IMR-90 (cell line): Measurements from ENCODE around the gene HKDC1. TPM values are rescaled to one million over a fixed set of nuclear protein-coding genes. Genes with fewer than 3 reads are reported as not detected.

Experiments
- ATAC-seq: fragments of 200-7000 bp; cut with Tn5 transposase; 2 replicates; pipeline ENCODE4 v1.9.1; 2020; ENCODE audit warnings: low read depth, mild to moderate bottlenecking, moderate library complexity
- BruUV-seq: library from RNA; stranded (reverse); fragments of 400-500 nt; replicated peaks from 2 replicates; lab custom pipeline; 2021; lab: Mats Ljungman, UMichigan
- CTCF ChIA-PET: fragments of 300-600 bp; formaldehyde crosslinking; extraction: SDS; loops from one replicate; lab custom pipeline; 2021; ENCODE audit warnings: antibody characterized with exemption; lab: Yijun Ruan, JAX
- POLR2A ChIA-PET: fragments of 300-600 bp; sonication (Branson Sonifier 250); formaldehyde crosslinking; loops from one replicate; lab custom pipeline; 2022; ENCODE audit warnings: antibody characterized with exemption; ENCODE audit not compliant: unreplicated experiment; lab: Charles Lee
- DNase-seq: peaks from one replicate; pipeline ENCODE4 v3.0.0; 2013
- H2AFZ ChIP-seq: replicated peaks from 2 replicates; pipeline ENCODE3; 2013; ENCODE audit warnings: low read length, mild to moderate bottlenecking; ENCODE audit not compliant: poor library complexity
- H2AK5ac ChIP-seq: 2 replicates; pipeline ENCODE4 v1.6.1; 2013; ENCODE audit warnings: low read depth, low read length, inconsistent platforms
- H2AK9ac ChIP-seq: replicated peaks from 2 replicates; pipeline ENCODE3; 2013; ENCODE audit warnings: mild to moderate bottlenecking, low read depth, low read length, moderate library complexity; ENCODE audit not compliant: poor library complexity
- H2BK120ac ChIP-seq: 2 replicates; pipeline ENCODE4 v1.6.1; 2013; ENCODE audit warnings: low read depth, low read length, inconsistent platforms
- H2BK15ac ChIP-seq: 3 replicates; pipeline ENCODE4 v1.6.1; 2013; ENCODE audit warnings: low read depth, low read length, inconsistent platforms
- H2BK20ac ChIP-seq: 2 replicates; pipeline ENCODE4 v1.6.1; 2013; ENCODE audit warnings: low read depth, mild to moderate bottlenecking, inconsistent platforms, low read length, moderate library complexity
- H2BK5ac ChIP-seq: 2 replicates; pipeline ENCODE4 v1.6.1; 2013; ENCODE audit warnings: mild to moderate bottlenecking, low read depth, low read length, inconsistent platforms; ENCODE audit not compliant: poor library complexity, severe bottlenecking
- H3K14ac ChIP-seq: replicated peaks from 2 replicates; pipeline ENCODE4 v1.6.1; 2013; ENCODE audit warnings: low read depth, low read length, inconsistent platforms
- H3K18ac ChIP-seq: 2 replicates; pipeline ENCODE4 v1.6.1; 2013; ENCODE audit warnings: low read depth, low read length, control low read depth
- H3K23ac ChIP-seq: 2 replicates; pipeline ENCODE4 v1.6.1; 2013; ENCODE audit warnings: low read depth, low read length, inconsistent platforms
- H3K27ac ChIP-seq: 2 replicates; pipeline ENCODE4 v1.5.1; 2013; ENCODE audit warnings: mild to moderate bottlenecking, control low read depth, low read length; ENCODE audit not compliant: insufficient read depth
- H3K27me3 ChIP-seq: 2 replicates; pipeline ENCODE4 v1.6.1; 2013; ENCODE audit warnings: low read length; ENCODE audit not compliant: control insufficient read depth, insufficient read depth
- H3K36me3 ChIP-seq: 2 replicates; pipeline ENCODE4 v1.6.1; 2013; ENCODE audit warnings: low read length, mixed read lengths; ENCODE audit not compliant: control insufficient read depth, insufficient read depth
- H3K4ac ChIP-seq: 2 replicates; pipeline ENCODE4 v1.6.1; 2013; ENCODE audit warnings: low read depth, low read length, inconsistent platforms
- H3K4me1 ChIP-seq: 2 replicates; pipeline ENCODE4 v1.6.1; 2013; ENCODE audit warnings: low read length, mixed read lengths; ENCODE audit not compliant: control insufficient read depth, insufficient read depth
- H3K4me2 ChIP-seq: 2 replicates; pipeline ENCODE4 v1.6.1; 2013; ENCODE audit warnings: low read depth, mild to moderate bottlenecking, control low read depth, low read length, moderate library complexity
- H3K4me3 ChIP-seq: 2 replicates; pipeline ENCODE4 v1.5.1; 2013; ENCODE audit warnings: low read depth, mild to moderate bottlenecking, control low read depth, low read length, moderate library complexity; ENCODE audit not compliant: insufficient read depth
- H3K56ac ChIP-seq: 2 replicates; pipeline ENCODE4 v1.6.1; 2013; ENCODE audit warnings: low read length, inconsistent platforms; ENCODE audit not compliant: insufficient read depth; ENCODE audit errors: extremely low read depth
- H3K79me1 ChIP-seq, 2 experiments: 2 replicates each; pipeline ENCODE4 v1.6.1; 2013; ENCODE audit warnings: low read length in 2 of 2, inconsistent platforms in 1 of 2, low read depth in 1 of 2
- H3K9ac ChIP-seq: 2 replicates; pipeline ENCODE4 v1.6.1; 2013; ENCODE audit warnings: low read depth, low read length, control low read depth
- H3K9me1 ChIP-seq: 2 replicates; pipeline ENCODE4 v1.6.1; 2013; ENCODE audit warnings: low read length, inconsistent platforms; ENCODE audit not compliant: insufficient read depth
- H3K9me3 ChIP-seq: 2 replicates; pipeline ENCODE4 v1.6.1; 2013; ENCODE audit warnings: low read length; ENCODE audit not compliant: control insufficient read depth, insufficient read depth
- H4K20me1 ChIP-seq: 2 replicates; pipeline ENCODE4 v1.6.1; 2013; ENCODE audit warnings: low read length, inconsistent platforms; ENCODE audit not compliant: insufficient read depth
- H4K5ac ChIP-seq: 2 replicates; pipeline ENCODE4 v1.6.1; 2013; ENCODE audit warnings: mild to moderate bottlenecking, low read depth, low read length, control low read depth
- H4K8ac ChIP-seq, 2 experiments: 2 replicates each; pipeline ENCODE4 v1.6.1; 2013; ENCODE audit warnings: low read depth in 2 of 2, low read length in 2 of 2, control low read depth in 1 of 2, inconsistent platforms in 1 of 2
- H4K91ac ChIP-seq: 2 replicates; pipeline ENCODE4 v1.6.1; 2013; ENCODE audit warnings: low read depth, low read length, inconsistent platforms; ENCODE audit not compliant: insufficient read depth
- CEBPB ChIP-seq: IDR thresholded peaks from 2 replicates; pipeline ENCODE4 v1.6.1; 2012; ENCODE audit warnings: low read depth, low read length, improper control_type of control experiment
- CHD1 ChIP-seq: IDR thresholded peaks from 2 replicates; pipeline ENCODE4 v1.6.1; 2012; ENCODE audit warnings: low read depth, low read length, improper control_type of control experiment
- MXI1 ChIP-seq: IDR thresholded peaks from 2 replicates; pipeline ENCODE4 v1.6.1; 2012; ENCODE audit warnings: low read depth, mild to moderate bottlenecking, low read length, moderate library complexity, borderline replicate concordance
- RAD21 ChIP-seq: IDR thresholded peaks from 2 replicates; pipeline ENCODE4 v1.6.1; 2012; ENCODE audit warnings: low read length, improper control_type of control experiment
- SMC3 ChIP-seq: fragments of 150-350 bp; IDR thresholded peaks from 2 replicates; pipeline ENCODE4 v1.6.1; 2016; ENCODE audit warnings: low read depth, mild to moderate bottlenecking, antibody characterized with exemption, low read length, moderate library complexity
- WGBS, 2 experiments: methylation state at CpG; one replicate each; pipeline versions ENCODE4 v1.1.5 to v1.1.7; 2013; ENCODE audit warnings: missing lambda C conversion rate in 2 of 2; ENCODE audit not compliant: insufficient read length in 1 of 2; ENCODE audit errors: extremely low coverage in 2 of 2; 5-methylcytosine and 5-hydroxymethylcytosine counted together
- dilution Hi-C: fragments of 300-500 bp; cut with HindIII; formaldehyde crosslinking; loops from one replicate; pipeline ENCODE4 v1.14.3; 2018; ENCODE audit warnings: low sequenced_read_pairs; ENCODE audit not compliant: unreplicated experiment
- in situ Hi-C: fragments of 300-500 bp; cut with MboI; formaldehyde crosslinking; loops from 3 replicates; pipeline ENCODE4 v1.14.3; 2019; ENCODE audit warnings: low sequenced_read_pairs, inconsistent platforms, mixed read lengths
- intact Hi-C: fragments of 100-400 bp; cut with micrococcal nuclease; formaldehyde crosslinking; loops from 2 replicates; pipeline ENCODE4 v1.10.0; 2022
- polyA plus RNA-seq, 3 experiments: library from polyadenylated mRNA; depleted of rRNA; stranded (reverse); fragments of >200 nt; gene quantifications; 2 replicates each; pipeline ENCODE4 v1.2.3, GENCODE V29; 2012; ENCODE audit warnings: low replicate concordance in 1 of 3
- total RNA-seq: library from RNA; depleted of rRNA; stranded (reverse); fragments of >200 nt; gene quantifications from 2 replicates; pipeline ENCODE4 v1.2.3, GENCODE V29; 2012

HKDC1 gene
- total and polyA plus RNA-seq, 2 of the 4 experiments (the other 2 are of a cell fraction) = under 0.01 to 0.03 TPM

DNA sequence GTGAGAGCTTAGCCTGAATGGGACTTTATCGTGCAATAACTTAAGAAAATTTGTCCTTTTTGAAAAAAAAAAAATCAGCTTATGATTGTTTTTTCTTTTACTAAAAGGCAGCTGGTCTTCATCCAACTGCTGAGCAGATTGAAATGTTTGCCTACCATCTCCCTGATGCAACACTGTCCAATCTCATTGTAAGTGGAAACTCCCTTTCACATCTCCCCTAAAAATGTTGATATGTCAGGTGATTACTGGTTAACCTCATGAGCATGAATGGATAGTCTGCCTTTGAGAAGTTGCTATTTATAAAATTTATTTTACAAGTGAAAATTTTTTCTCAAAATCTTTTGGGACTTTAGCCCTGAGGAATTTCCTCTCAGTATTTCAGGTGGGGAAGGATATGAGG, 17.8 kb upstream of the HKDC1 start:
- peaks cover 33% of the 10 kb centered on the region for H3K36me3 ChIP-seq
- H2AK9ac ChIP-seq = no peak overlapping the region
- no peaks in the 10 kb centered on the region for H3K9me3 ChIP-seq
- H3K79me1 ChIP-seq = no peaks in the 10 kb centered on the region
- no peak overlapping the region for H2BK15ac ChIP-seq
- H3K9me1 ChIP-seq = no peaks in the 10 kb centered on the region
- no peak overlapping the region for H3K18ac ChIP-seq
- no peak overlapping the region for H2AK5ac ChIP-seq
- no peaks in the 10 kb centered on the region for H4K20me1 ChIP-seq
- H4K91ac ChIP-seq = no peak overlapping the region
- TF ChIP-seq RAD21 (no peak), CHD1 (no peak), SMC3 (no peak), MXI1 (no peak), CEBPB (peak; percentile 49; the same call in 1 of the 2 replicates)
- H2BK5ac ChIP-seq = no peak overlapping the region
- H3K4me3 ChIP-seq = no peak overlapping the region
- H4K8ac ChIP-seq = no peak overlapping the region
- no peak overlapping the region for H3K56ac ChIP-seq
- H3K4me2 ChIP-seq = no peak overlapping the region
- in situ Hi-C loops = no loop called here
- CTCF ChIA-PET = no interaction called here
- intact Hi-C loops = no loop called here
- DNase-seq (peak; percentile 73), ATAC-seq (no peak)
- POLR2A ChIA-PET = no interaction called here
- no peak overlapping the region for H3K27ac ChIP-seq
- no peak overlapping the region for H3K9ac ChIP-seq
- H2BK120ac ChIP-seq = no peak overlapping the region
- dilution Hi-C loops = no loop called here
- no CpG with 5 or more reads among the region's 1 CpG for WGBS, 2 experiments
- no peak overlapping the region for H2AFZ ChIP-seq
- no peaks in the 10 kb centered on the region for H3K27me3 ChIP-seq
- H3K23ac ChIP-seq = no peak overlapping the region
- H4K5ac ChIP-seq = no peak overlapping the region
- no peak overlapping the region for H2BK20ac ChIP-seq
- BruUV-seq = no TSS peak
- no peak overlapping the region for H3K4ac ChIP-seq
- H3K14ac ChIP-seq = no peak overlapping the region
- no peaks in the 10 kb centered on the region for H3K4me1 ChIP-seq
